Activated naive CD4-positive, alpha-beta T cell treated with Interleukin-2 at 50 U/mL for 16 hours (primary cell): Measurements from ENCODE around the gene NPTX2.

ENCODE experiments used
- DNase-seq: peaks from one replicate; pipeline ENCODE4 v3.0.0-alpha.2; 2020

The NPTX2 gene

GRCh38 chr7:98655611-98656010 lies 38.5 kb downstream of the NPTX2 start:
- no peak for DNase-seq

- no peak for DNase-seq
Observed at GRCh38 chr7:98656899-98657298, 39.8 kb downstream of the NPTX2 start.

- DNase-seq: no peak
Observed at GRCh38 chr7:98657736-98658135, 40.7 kb downstream of the NPTX2 start.

GRCh38 chr7:98659756-98660155 lies 42.7 kb downstream of the NPTX2 start:
- DNase-seq: no peak

GRCh38 chr7:98661607-98662006 lies 44.5 kb downstream of the NPTX2 start:
- no peak for DNase-seq

GRCh38 chr7:98662289-98662688 lies 45.2 kb downstream of the NPTX2 start:
- no peak for DNase-seq

- no peak for DNase-seq
Observed at GRCh38 chr7:98664882-98665281, 47.8 kb downstream of the NPTX2 start.

- no peak for DNase-seq
Observed at GRCh38 chr7:98668255-98668654, 51.2 kb downstream of the NPTX2 start.

GRCh38 chr7:98669329-98670000 lies 52.4 kb downstream of the NPTX2 start:
- no peak for DNase-seq

GRCh38 chr7:98670186-98670585 lies 53.1 kb downstream of the NPTX2 start:
- DNase-seq: no peak

- DNase-seq: no peak
Observed at GRCh38 chr7:98671733-98672331, 54.7 kb downstream of the NPTX2 start.

- no peak for DNase-seq
Observed at GRCh38 chr7:98674461-98674860, 57.4 kb downstream of the NPTX2 start.

GRCh38 chr7:98674881-98675280 lies 57.8 kb downstream of the NPTX2 start:
- DNase-seq: no peak

- DNase-seq: no peak
Observed at GRCh38 chr7:98678215-98678614, 61.1 kb downstream of the NPTX2 start.
